Stimulated activated CD8-positive, alpha-beta memory T cell treated with anti-CD3 and anti-CD28 coated beads, Interleukin-12 subunit alpha, Interleukin-12 subunit beta, amount 100 ng/mL, for 1 hour (primary cell): ENCODE data around the gene UBE2G1.
"Not testable (repeated sequence)": the region's sequence is repeated elsewhere in the genome, so short reads cannot be mapped to it uniquely, and the experiment has no call there.

ENCODE experiments used
- DNase-seq: peaks from one replicate; pipeline ENCODE4 v3.0.0-alpha.2; 2020; ENCODE audit warnings: low read depth

Gene UBE2G1

GRCh38 chr17:4366327-4367063 is at the start of gene UBE2G1:
TSS of gene UBE2G1 (minus strand) at chr17:4366675. CDS start at chr17:4366316, 359 bp downstream.
- DNase-seq = peak; percentile 98

- peak; percentile 90 for DNase-seq
Measured at GRCh38 chr17:4412933-4413831, 46.7 kb upstream of the UBE2G1 start.

GRCh38 chr17:4411201-4411600 is 44.7 kb upstream of the UBE2G1 start:
- no peak for DNase-seq

GRCh38 chr17:4409659-4410058 is 43.2 kb upstream of the UBE2G1 start:
- DNase-seq = no peak

- no peak for DNase-seq
Measured at GRCh38 chr17:4407851-4408250, 41.4 kb upstream of the UBE2G1 start.

- DNase-seq = no peak
Measured at GRCh38 chr17:4407216-4407615, 40.7 kb upstream of the UBE2G1 start.

GRCh38 chr17:4406386-4406785 is 39.9 kb upstream of the UBE2G1 start:
- DNase-seq = no peak

- no peak for DNase-seq
Measured at GRCh38 chr17:4405699-4406098, 39.2 kb upstream of the UBE2G1 start.

- no peak for DNase-seq
Measured at GRCh38 chr17:4405038-4405669, 38.7 kb upstream of the UBE2G1 start.

- DNase-seq = no peak
Measured at GRCh38 chr17:4397840-4398239, 31.4 kb upstream of the UBE2G1 start.

GRCh38 chr17:4395111-4395478 is 28.6 kb upstream of the UBE2G1 start:
- DNase-seq = no peak

- no peak for DNase-seq
Measured at GRCh38 chr17:4394208-4395110, 28.0 kb upstream of the UBE2G1 start.

GRCh38 chr17:4393806-4394205 is 27.3 kb upstream of the UBE2G1 start:
- DNase-seq = no peak

- no peak for DNase-seq
Measured at GRCh38 chr17:4389079-4389478, 22.6 kb upstream of the UBE2G1 start.

- no peak for DNase-seq
Measured at GRCh38 chr17:4387137-4387536, 20.7 kb upstream of the UBE2G1 start.

- DNase-seq = no peak
Measured at GRCh38 chr17:4386406-4386805, 19.9 kb upstream of the UBE2G1 start.

GRCh38 chr17:4381690-4382671 is 15.5 kb upstream of the UBE2G1 start:
- no peak for DNase-seq

GRCh38 chr17:4378626-4379025 is 12.2 kb upstream of the UBE2G1 start:
- DNase-seq = no peak

- DNase-seq = not testable (repeated sequence)
Measured at GRCh38 chr17:4377247-4377646, 10.8 kb upstream of the UBE2G1 start.

GRCh38 chr17:4375796-4376440 is 9.4 kb upstream of the UBE2G1 start:
- DNase-seq = not testable (repeated sequence)
